Panc1 (cell line): ENCODE results near the gene PADI1. TPM values are rescaled to one million over a fixed set of nuclear protein-coding genes. Genes with fewer than 3 reads are reported as not detected.

ENCODE experiments used
- ATAC-seq: fragments of 200-7000 bp; cut with Tn5 transposase; 2 replicates; pipeline ENCODE4 v1.9.1; 2020; ENCODE audit warnings: mild to moderate bottlenecking, moderate library complexity
- BruUV-seq: library from RNA; stranded (reverse); fragments of 400-500 nt; replicated peaks from 2 replicates; lab custom pipeline; 2021; lab: Mats Ljungman, UMichigan
- CTCF ChIA-PET: fragments of 300-600 bp; sonication (Branson Sonifier 250); formaldehyde crosslinking; loops from one replicate; lab custom pipeline; 2022; ENCODE audit warnings: antibody characterized with exemption; lab: Charles Lee
- POLR2A ChIA-PET: fragments of 300-600 bp; sonication (Branson Sonifier 250); formaldehyde crosslinking; loops from one replicate; lab custom pipeline; 2022; ENCODE audit warnings: antibody characterized with exemption; lab: Charles Lee
- DNase-seq: peaks from one replicate; pipeline ENCODE4 v3.0.0-alpha.2; 2010; ENCODE audit warnings: low read depth, low spot score
- H3K27ac ChIP-seq: 2 replicates; pipeline ENCODE4 v1.5.1; 2011; ENCODE audit warnings: mild to moderate bottlenecking, low read length, inconsistent platforms
- H3K27me3 ChIP-seq: fragments of 200-500 bp; sonication (Bioruptor generic); 2 replicates; pipeline ENCODE4 v1.6.0; 2014; ENCODE audit warnings: low read length, inconsistent platforms; ENCODE audit not compliant: control insufficient read depth, insufficient read depth
- H3K36me3 ChIP-seq: fragments of 200-500 bp; sonication (Bioruptor generic); 2 replicates; pipeline ENCODE4 v1.5.1; 2014; ENCODE audit warnings: inconsistent platforms, mild to moderate bottlenecking, low read length, moderate library complexity; ENCODE audit not compliant: control insufficient read depth, insufficient read depth
- H3K4me1 ChIP-seq: 2 replicates; pipeline ENCODE4 v1.5.1; 2011; ENCODE audit warnings: inconsistent platforms, mild to moderate bottlenecking, low read length, moderate library complexity; ENCODE audit not compliant: control insufficient read depth, insufficient read depth
- H3K4me3 ChIP-seq, 2 experiments: 2 replicates each; pipeline ENCODE4 v1.5.1; 2011 to 2012; ENCODE audit warnings: low read depth in 2 of 2, low read length in 2 of 2, mild to moderate bottlenecking in 2 of 2, inconsistent platforms in 1 of 2, moderate library complexity in 1 of 2
- H3K9me3 ChIP-seq: fragments of 200-500 bp; sonication (Bioruptor generic); 2 replicates; pipeline ENCODE4 v1.5.1; 2014; ENCODE audit warnings: low read depth, mild to moderate bottlenecking, inconsistent platforms, low read length, moderate library complexity; ENCODE audit not compliant: control insufficient read depth, insufficient read depth
- CTCF ChIP-seq: fragments of 450-650 bp; IDR thresholded peaks from 2 replicates; pipeline ENCODE4 v1.5.1; 2017; ENCODE audit warnings: mild to moderate bottlenecking
- POLR2AphosphoS5 ChIP-seq: IDR thresholded peaks from 2 replicates; pipeline ENCODE4 v1.6.1; 2012; ENCODE audit warnings: mild to moderate bottlenecking, low read depth, low read length, moderate library complexity
- REST ChIP-seq, 2 experiments: IDR thresholded peaks; 2 replicates each; pipeline ENCODE4 v1.6.1; 2011 to 2012; ENCODE audit warnings: low read depth in 2 of 2, control low read depth in 1 of 2, low read length in 1 of 2, mild to moderate bottlenecking in 1 of 2, moderate library complexity in 1 of 2; ENCODE audit not compliant: insufficient read depth in 1 of 2
- SIN3A ChIP-seq: IDR thresholded peaks from 2 replicates; pipeline ENCODE4 v1.6.1; 2012; ENCODE audit warnings: low read depth, mild to moderate bottlenecking, low read length, moderate library complexity, borderline replicate concordance; ENCODE audit not compliant: insufficient read depth
- TCF7L2 ChIP-seq: IDR thresholded peaks from 2 replicates; pipeline ENCODE4 v1.6.1; 2011; ENCODE audit warnings: mild to moderate bottlenecking, low read depth, low read length, inconsistent platforms
- in situ Hi-C: cut with HindIII; loops from 2 replicates; pipeline ENCODE4 v1.10.0; 2016; ENCODE audit warnings: low sequenced_read_pairs, low pct_unique_long_range_greater_than_20kb
- intact Hi-C: fragments of 100-400 bp; cut with micrococcal nuclease; formaldehyde crosslinking; loops from one replicate; pipeline ENCODE4 v1.10.0; 2022; ENCODE audit not compliant: unreplicated experiment
- total RNA-seq: library from RNA; stranded (reverse); gene quantifications from one replicate; pipeline ENCODE4 v1.2.1, GENCODE V29; 2021; ENCODE audit not compliant: unreplicated experiment

The PADI1 gene
- total RNA-seq, 1 experiment from 2014 or later: 2.3 TPM

- ChIA-PET POLR2A (interaction anchor here (1.4 kb wide), 1 partner anchor 21 kb away, joined by 3 read pairs; no protein-coding TSS in a partner anchor), CTCF (no interaction called here)
- intact Hi-C loops (no loop called here), in situ Hi-C loops (no loop called here)
- H3K4me1 ChIP-seq: peaks cover 50% of the 10 kb centered on the region
- H3K36me3 ChIP-seq: no peaks in the 10 kb centered on the region
- no TSS peak for BruUV-seq
- no peak for DNase-seq
- peak; percentile 62 for ATAC-seq
- H3K9me3 ChIP-seq: no peaks in the 10 kb centered on the region
- TF ChIP-seq SIN3A: no peak
- no peak for TF ChIP-seq REST (IDR thresholded peaks at IDR 0.05; ENCODE audit: insufficient read depth in 1 of 2, low read depth in 2 of 2, low read length in 1 of 2)
- TF ChIP-seq TCF7L2: no peak
- no peak for TF ChIP-seq CTCF
- TF ChIP-seq POLR2AphosphoS5: no peak
- no peak overlapping the region for H3K4me3 ChIP-seq
- H3K27ac ChIP-seq: peak overlapping the region; percentile 93
- no peaks in the 10 kb centered on the region for H3K27me3 ChIP-seq
Measured at GRCh38 chr1:17212009-17212408, 7.1 kb downstream of the PADI1 start.

GRCh38 chr1:17212487-17213121, 7.7 kb downstream of the PADI1 start:
- in situ Hi-C loops (no loop called here), intact Hi-C loops (no loop called here)
- H3K27me3 ChIP-seq: no peaks in the 10 kb centered on the region
- no peaks in the 10 kb centered on the region for H3K9me3 ChIP-seq
- H3K36me3 ChIP-seq: no peaks in the 10 kb centered on the region
- ChIA-PET CTCF (no interaction called here), POLR2A (interaction anchor here (1.4 kb wide), 1 partner anchor 20 kb away, joined by 3 read pairs; no protein-coding TSS in a partner anchor)
- BruUV-seq: no TSS peak
- peak overlapping the region; percentile 93 for H3K27ac ChIP-seq
- peaks cover 44% of the 10 kb centered on the region for H3K4me1 ChIP-seq
- no peak for ATAC-seq
- TF ChIP-seq CTCF (no peak), TCF7L2 (no peak)
- DNase-seq: no peak
- H3K4me3 ChIP-seq: no peak overlapping the region
